Measurements from ENCODE around the gene DOCK6. TPM values are rescaled to one million over a fixed set of nuclear protein-coding genes. Genes with fewer than 3 reads are reported as not detected.
A peak's percentile ranks its signal among the peaks of the same experiment; 100 is the strongest.
"Not testable (repeated sequence)": the region's sequence is repeated elsewhere in the genome, so short reads cannot be mapped to it uniquely, and the experiment has no call there.

DOCK6 gene
- total RNA-seq, 1 donor from 2014 or later: 43.2 TPM

GRCh38 chr19:11179716-11180297 is 82.5 kb downstream of the DOCK6 start:
- TF ChIP-seq CTCF (IDR thresholded peaks at IDR 0.05; ENCODE audit: borderline replicate concordance): no peak
- no peak for DNase-seq
- intact Hi-C loops (cut with micrococcal nuclease): no loop called here
- Histone ChIP-seq H3K27ac (replicated peaks) (peak overlapping the region; percentile 66), H3K27me3 (ENCODE audit: low read depth) (no peaks in the 10 kb centered on the region), H3K9me3 (replicated peaks) (no peaks in the 10 kb centered on the region), H3K4me1 (peaks cover 38% of the 10 kb centered on the region), H3K4me3 (peak overlapping the region; percentile 3), H3K36me3 (peaks cover 72% of the 10 kb centered on the region)

- DNase-seq; H3K27me3 ChIP-seq (ENCODE audit: low read depth); intact Hi-C loops (cut with micrococcal nuclease); H3K9me3 ChIP-seq (replicated peaks); H3K4me3 ChIP-seq: not testable (repeated sequence)
- Histone ChIP-seq H3K27ac (replicated peaks) (peak overlapping the region; percentile 66), H3K4me1 (peaks cover 31% of the 10 kb centered on the region), H3K36me3 (peaks cover 72% of the 10 kb centered on the region)
Measured at GRCh38 chr19:11179145-11179465, 83.2 kb downstream of the DOCK6 start.

DNA sequence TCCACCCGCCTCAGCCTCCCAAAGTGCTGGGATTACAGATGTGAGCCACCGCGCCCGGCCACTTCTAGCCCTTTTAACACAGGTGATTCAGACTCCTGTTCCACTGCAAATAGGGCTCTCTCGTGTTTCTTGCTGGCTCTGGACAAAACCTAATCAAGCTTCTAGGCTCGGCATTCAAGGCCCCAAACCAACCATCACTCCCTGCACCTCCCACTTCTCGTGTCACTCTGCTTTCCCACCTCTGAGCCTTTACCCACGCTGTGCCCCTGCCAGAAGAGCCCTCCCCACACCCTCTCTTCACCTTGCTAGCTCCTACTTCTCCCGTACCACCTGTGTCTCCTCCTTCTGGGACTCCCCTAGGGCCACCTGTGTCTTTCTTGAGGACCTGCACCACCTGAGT is 84.7 kb downstream of the DOCK6 start:
- intact Hi-C loops (cut with micrococcal nuclease): no loop called here
- no peak for TF ChIP-seq CTCF (IDR thresholded peaks at IDR 0.05; ENCODE audit: borderline replicate concordance)
- Histone ChIP-seq H3K27me3 (ENCODE audit: low read depth) (no peaks in the 10 kb centered on the region), H3K36me3 (peaks cover 72% of the 10 kb centered on the region), H3K27ac (replicated peaks) (peak overlapping the region; percentile 66), H3K4me3 (no peak overlapping the region), H3K4me1 (peaks cover 26% of the 10 kb centered on the region), H3K9me3 (replicated peaks) (no peaks in the 10 kb centered on the region)
- no peak for DNase-seq

DNA sequence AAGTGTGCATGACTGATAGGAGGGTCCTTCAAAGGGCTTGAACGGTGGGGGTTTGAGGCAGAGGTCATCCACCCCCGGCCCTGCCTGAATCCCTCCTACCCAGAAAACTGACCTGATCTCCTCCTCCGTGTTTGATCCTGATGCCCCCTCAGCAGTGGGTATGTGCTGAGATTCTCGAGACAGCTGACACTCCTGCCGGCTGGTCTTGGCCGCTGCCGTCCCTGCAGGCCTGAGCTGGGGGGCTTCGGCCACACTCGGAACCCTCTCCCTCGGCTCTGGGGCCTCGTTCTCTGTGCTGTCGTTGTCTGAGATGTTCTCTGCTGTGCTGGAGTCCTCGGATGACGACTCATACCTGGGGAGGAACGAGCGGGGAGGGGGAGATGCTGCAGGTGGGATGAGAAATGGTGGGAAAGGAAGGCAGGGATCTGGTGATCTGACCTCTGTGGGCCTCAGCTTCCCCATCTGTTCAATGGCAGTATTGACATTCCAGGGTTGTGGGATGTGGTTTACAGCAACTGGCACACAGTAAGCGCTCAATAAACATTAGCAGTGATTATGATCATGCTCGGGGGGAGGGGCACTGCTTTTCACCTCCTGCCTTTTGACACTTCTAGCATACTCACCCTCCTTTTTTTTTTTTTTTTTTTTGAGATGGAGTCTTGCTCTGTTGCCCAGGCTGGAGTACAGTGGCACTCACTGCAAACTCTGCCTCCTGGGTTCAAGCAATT is 85.7 kb downstream of the DOCK6 start:
- no peak overlapping the region for H3K4me3 ChIP-seq
- H3K27ac ChIP-seq (replicated peaks): no peak overlapping the region
- TF ChIP-seq CTCF (IDR thresholded peaks at IDR 0.05; ENCODE audit: borderline replicate concordance): no peak
- no peaks in the 10 kb centered on the region for H3K9me3 ChIP-seq (replicated peaks)
- H3K4me1 ChIP-seq: peaks cover 26% of the 10 kb centered on the region
- no peaks in the 10 kb centered on the region for H3K27me3 ChIP-seq (ENCODE audit: low read depth)
- H3K36me3 ChIP-seq: peaks cover 73% of the 10 kb centered on the region
- intact Hi-C loops (cut with micrococcal nuclease): no loop called here
- DNase-seq: no peak

- no peak for TF ChIP-seq CTCF (IDR thresholded peaks at IDR 0.05; ENCODE audit: borderline replicate concordance)
- Histone ChIP-seq H3K4me3 (no peak overlapping the region), H3K9me3 (replicated peaks) (no peaks in the 10 kb centered on the region), H3K36me3 (peaks cover 80% of the 10 kb centered on the region), H3K27ac (replicated peaks) (no peak overlapping the region), H3K27me3 (ENCODE audit: low read depth) (no peaks in the 10 kb centered on the region), H3K4me1 (peaks cover 26% of the 10 kb centered on the region)
- DNase-seq: no peak
- intact Hi-C loops (cut with micrococcal nuclease): no loop called here
Measured at GRCh38 chr19:11175920-11176319, 86.4 kb downstream of the DOCK6 start.

DNA sequence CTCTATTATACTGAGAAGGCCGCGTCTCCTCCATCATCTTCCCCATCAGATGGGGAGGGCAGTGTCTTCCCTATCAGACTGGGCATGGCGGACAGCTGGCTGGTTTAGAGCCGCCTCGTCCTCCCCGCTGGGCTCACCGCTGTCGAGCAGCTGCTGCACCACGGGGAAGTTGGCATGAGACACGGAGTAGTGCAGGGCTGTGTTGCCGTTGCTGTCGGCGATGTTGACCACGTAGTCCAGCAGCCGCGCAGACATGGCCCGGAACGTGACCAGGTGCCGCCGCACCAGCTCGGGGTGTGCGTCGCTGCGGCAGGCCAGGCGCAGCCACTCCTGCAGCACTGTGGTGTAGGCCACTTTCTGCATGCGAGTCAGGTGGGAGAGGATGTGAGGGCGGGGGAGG is 88.0 kb downstream of the DOCK6 start:
- Histone ChIP-seq H3K4me1 (peaks cover 23% of the 10 kb centered on the region), H3K4me3 (no peak overlapping the region), H3K9me3 (replicated peaks) (no peaks in the 10 kb centered on the region), H3K36me3 (peaks cover 96% of the 10 kb centered on the region), H3K27me3 (ENCODE audit: low read depth) (no peaks in the 10 kb centered on the region), H3K27ac (replicated peaks) (no peak overlapping the region)
- intact Hi-C loops (cut with micrococcal nuclease): no loop called here
- DNase-seq: no peak
- TF ChIP-seq CTCF (IDR thresholded peaks at IDR 0.05; ENCODE audit: borderline replicate concordance): no peak

All from left ventricle myocardium inferior (tissue), 1 donor.